ENCODE data around the gene TEN1.

DNA sequence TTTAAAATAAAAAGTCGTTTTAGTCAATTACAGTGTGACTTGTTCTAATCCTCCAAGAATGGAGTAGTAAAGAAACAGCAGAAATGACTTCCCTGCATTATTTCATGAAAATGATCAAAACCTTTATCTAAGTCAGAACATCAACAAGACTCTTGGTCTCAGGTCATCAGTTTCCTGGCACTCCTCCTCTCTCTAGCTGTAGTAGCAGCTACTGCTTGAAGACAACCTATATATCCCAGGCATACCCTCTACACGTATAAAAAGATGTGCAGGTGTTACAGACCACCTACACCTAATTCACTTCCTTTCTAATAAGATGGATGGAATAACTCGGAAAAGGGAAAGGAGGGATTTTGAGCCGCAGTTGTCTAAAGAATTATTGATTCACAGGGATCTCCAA is 36.6 kb upstream of the TEN1 start:
- TF ChIP-seq POLR2A (IDR thresholded peaks at IDR 0.05) = no peak
- TF ChIP-seq, protein P1, sequence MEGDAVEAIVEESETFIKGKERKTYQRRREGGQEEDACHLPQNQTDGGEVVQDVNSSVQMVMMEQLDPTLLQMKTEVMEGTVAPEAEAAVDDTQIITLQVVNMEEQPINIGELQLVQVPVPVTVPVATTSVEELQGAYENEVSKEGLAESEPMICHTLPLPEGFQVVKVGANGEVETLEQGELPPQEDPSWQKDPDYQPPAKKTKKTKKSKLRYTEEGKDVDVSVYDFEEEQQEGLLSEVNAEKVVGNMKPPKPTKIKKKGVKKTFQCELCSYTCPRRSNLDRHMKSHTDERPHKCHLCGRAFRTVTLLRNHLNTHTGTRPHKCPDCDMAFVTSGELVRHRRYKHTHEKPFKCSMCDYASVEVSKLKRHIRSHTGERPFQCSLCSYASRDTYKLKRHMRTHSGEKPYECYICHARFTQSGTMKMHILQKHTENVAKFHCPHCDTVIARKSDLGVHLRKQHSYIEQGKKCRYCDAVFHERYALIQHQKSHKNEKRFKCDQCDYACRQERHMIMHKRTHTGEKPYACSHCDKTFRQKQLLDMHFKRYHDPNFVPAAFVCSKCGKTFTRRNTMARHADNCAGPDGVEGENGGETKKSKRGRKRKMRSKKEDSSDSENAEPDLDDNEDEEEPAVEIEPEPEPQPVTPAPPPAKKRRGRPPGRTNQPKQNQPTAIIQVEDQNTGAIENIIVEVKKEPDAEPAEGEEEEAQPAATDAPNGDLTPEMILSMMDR (IDR thresholded peaks at IDR 0.05) = no peak
